HG03095 (cell line): ENCODE data around the gene RSPRY1.
"Not testable (repeated sequence)": the region's sequence is repeated elsewhere in the genome, so short reads cannot be mapped to it uniquely, and the experiment has no call there.

Source experiments
- ATAC-seq: cut with Tn5 transposase; IDR thresholded peaks from one replicate; pipeline ENCODE4 v1.9.1; 2021; ENCODE audit warnings: moderate library complexity; ENCODE audit not compliant: unreplicated experiment

The RSPRY1 gene

GRCh38 chr16:57252148-57252721 is 66.1 kb downstream of the RSPRY1 start:
- no peak for ATAC-seq

DNA sequence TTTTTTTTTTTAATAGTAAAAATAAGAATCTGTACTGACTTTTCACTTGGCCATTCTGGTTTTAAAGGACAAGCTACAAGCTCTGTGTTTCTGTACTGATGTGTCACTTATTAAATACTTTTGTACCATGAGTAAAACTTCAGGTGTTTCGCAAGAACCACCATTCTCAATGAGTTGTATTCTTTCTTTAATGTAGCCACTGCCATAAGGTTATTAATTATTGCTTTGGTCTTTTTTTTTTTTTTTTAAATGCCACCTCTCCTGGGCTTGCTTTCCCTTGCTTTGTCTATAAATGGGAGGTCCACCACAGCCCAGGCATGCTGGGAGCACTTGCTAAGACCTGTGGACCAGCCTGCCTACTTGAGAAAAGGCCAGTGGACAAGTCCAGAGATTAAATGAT is 67.3 kb downstream of the RSPRY1 start:
- ATAC-seq = no peak

- ATAC-seq = no peak
These were observed 69.7 kb downstream of the RSPRY1 start for GRCh38 chr16:57255686-57256415.

- ATAC-seq = no peak
These were observed 70.7 kb downstream of the RSPRY1 start for GRCh38 chr16:57256601-57257395.

DNA sequence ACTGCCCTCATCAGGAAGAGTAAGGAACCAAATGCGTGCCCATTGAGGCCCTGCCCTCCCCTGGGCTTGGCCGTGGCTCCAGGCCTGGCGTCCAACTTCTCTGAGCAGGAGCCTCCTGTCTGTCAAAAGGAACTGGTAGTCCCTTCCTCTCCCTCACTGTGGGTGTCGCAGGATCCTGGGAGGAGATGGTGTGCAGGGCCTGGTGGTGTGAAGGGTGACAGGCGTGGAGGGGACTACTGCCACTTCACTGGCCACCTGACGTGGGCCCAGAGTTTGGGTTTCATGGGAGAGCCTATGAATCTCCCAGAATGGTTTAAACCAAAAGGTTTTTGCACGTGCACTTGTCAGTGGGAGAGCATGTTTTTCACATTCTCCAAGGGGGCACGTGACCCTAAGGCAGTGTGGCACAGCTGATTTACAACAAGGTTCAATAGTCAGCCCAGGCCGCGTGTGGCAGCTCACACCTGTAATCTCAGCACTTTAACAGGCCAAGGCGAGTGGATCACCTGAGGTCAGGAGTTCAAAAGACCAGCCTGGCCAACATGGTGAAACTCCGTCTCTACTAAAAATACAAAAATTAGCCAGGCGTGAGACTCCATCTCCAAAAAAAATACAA is 71.4 kb downstream of the RSPRY1 start:
- ATAC-seq = no peak

DNA sequence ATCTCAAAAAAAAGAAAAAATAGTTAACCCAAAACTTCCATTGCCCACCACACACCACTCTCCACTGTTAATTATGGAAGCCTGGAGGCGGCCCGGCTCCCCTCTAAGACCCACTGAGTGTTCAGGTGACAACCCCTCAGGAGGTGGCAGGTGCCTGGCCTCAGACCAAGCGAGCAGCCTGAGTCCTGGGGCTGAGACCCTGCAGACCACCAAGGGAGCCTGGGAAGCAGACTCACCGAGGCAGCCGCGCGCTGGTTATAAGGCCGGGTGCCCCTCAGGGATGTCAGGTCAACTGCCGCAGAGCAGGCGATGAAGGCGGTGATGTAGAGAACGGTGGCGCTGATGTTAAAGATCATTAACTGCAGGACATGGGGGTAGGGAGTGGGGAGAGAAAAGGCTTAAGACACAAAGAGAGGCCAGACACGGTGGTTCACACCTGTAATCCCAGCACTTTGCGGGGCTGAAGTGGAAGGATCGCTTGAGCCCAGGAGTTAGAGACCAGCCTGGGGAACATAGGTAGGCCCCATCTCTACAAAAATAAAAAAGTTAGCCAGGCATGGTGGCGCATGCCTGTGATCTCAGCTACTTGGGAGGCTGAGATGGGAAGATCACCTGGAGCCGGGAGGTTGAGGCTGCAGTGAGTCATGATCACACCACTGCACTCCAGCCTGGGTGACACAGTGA is 72.2 kb downstream of the RSPRY1 start:
- no peak for ATAC-seq

DNA sequence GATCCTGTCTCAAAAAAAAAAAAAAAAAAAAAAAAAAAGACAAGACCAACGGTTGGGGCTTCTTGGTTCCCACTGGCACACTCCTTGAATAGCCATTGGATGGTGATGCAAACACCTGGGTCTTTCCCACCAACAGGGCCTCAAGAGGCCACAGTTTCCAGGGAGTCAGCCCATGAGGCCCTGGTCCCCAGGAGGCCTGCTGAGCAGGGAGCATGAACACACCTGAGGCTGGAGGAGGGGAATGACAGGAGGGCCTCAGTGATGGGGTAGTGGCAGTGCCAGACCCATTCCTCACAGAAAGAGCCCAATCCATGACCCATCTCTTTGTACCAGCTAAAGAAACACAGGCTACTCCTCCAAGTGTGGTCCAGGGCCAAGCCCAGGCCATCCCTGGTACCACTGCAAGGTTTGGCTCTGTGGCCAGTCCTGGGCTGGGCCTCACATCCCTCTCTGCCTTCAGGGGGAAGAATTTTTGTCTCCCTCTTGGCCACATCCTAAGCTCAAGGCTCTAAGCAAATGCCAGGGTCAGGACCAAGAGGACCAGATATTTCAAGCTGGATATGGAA is 72.9 kb downstream of the RSPRY1 start:
- no peak for ATAC-seq

GRCh38 chr16:57260294-57260929 is 74.3 kb downstream of the RSPRY1 start:
- ATAC-seq = no peak

DNA sequence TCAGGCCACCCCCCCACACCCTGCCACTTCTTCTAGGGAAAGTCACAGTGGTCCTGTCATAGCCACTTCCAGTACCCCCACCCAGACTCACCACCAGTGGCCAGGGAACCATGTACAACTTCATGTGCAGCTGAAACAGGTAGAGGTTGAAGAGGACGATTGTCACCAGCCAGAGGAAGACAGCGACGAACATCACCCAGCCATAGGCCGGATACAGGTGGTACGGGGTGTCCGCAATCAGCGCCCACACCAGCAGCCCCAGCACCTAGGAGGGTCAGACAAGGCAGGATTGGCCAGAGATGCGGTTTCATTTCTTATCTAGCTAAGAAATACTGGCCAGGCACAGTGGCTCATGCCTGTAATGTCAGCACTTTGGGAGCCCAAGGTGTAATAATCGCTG is 75.7 kb downstream of the RSPRY1 start:
- ATAC-seq = no peak

DNA sequence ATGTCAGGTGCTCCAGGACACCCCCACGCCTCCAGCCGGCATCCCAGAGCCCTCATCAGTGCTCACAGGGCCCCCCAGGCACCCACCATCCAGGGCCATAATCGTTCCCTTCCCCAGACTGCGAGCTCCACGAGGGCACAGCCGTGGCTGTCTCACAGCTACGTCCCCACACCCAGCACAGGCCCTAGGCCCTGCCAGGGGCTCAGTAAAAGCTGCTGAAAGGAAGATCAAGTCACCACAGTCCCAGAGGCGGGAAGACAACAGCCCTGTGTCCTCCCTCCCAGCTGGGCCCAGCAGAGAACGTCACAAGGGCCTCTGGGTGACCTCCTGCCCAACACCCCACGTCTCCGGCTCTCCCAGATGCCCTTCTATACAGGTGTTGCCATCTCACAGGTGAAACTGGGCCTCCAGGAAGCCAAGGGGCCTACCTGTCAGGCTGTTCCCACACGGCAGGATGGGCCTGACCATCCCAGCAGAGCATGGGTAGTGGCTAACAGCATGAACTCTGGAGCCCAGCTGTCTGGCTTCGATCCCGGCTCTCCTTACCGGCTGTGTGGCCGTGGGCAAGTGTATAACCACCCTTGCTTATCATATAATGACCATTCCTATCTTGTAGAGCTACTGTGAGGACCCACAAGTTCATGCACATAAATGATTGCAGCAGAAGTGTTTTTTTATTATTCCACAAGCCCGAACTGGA is 76.9 kb downstream of the RSPRY1 start:
- no peak for ATAC-seq

GRCh38 chr16:57263541-57264351 is 77.6 kb downstream of the RSPRY1 start:
- ATAC-seq = no peak

DNA sequence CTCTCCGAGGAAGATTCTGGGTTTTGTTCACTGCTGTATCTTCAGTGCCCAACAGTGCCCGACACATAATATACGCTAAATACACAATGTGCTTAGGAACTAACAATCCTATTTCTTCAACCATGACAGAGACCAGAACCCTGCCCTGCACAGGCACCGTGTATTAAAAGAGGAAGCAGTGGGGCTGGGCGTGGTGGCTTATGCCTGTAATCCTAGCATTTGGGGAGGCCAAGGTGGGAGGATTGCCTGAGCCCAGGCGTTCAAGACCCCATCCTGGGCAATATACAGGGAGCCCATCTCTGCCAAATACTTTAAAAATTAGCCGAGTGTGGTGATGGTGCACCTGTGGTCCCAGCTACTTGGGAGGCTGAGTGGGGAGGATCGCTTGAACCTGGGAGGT is 78.3 kb downstream of the RSPRY1 start:
- ATAC-seq = no peak

DNA sequence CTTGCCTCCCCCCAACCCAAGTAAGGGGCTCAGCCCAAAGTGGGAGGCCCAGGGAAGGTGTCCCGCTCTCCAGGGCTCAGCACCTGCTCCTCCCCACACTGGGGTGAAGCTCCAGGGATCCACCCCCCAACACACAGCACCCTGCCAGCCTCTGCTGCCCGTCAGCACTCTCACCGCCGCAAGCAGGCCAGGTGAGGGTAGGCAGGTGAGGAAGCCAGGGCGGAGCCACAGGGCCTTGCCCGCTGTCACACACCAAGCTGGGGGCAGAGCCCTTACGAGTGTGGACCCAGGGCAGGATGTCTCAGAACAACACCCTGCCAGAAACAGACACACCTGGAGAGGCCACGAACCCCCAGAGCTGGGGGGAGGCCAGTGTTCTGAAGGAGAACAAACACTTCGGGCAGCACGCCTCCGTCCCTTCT is 78.8 kb downstream of the RSPRY1 start:
- no peak for ATAC-seq

DNA sequence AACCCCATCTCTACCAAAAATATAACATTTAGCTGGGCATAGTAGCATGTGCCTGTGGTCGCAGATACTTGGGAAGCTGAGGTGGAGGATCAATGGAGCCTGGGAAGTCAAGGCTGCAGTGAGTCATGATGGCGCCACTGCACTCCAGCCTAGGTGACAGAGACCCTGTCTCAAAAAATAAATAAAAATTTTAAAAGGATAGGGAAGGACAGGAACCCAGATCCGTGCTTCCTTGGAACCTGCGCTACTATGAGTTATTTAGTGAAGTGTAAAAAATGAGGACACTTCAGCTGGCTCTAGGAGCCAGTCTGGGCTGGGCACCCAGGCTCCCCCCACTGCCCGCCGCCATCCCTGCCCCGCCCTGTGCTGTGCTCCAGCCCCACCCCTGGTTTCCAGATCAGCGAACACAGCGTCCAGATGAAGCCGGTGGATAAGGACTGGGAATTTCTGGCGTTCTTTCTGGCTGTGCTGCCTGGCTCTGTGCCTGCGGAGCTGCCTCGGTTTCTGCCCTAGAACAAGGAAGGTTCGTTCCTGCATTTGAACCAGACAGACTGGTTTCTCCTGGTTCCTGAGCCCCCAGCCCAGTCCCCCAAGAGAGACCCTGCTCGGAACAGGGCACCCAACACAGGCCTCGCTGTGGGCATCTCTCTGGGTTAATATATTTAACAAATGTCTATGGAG is 79.9 kb downstream of the RSPRY1 start:
- no peak for ATAC-seq

DNA sequence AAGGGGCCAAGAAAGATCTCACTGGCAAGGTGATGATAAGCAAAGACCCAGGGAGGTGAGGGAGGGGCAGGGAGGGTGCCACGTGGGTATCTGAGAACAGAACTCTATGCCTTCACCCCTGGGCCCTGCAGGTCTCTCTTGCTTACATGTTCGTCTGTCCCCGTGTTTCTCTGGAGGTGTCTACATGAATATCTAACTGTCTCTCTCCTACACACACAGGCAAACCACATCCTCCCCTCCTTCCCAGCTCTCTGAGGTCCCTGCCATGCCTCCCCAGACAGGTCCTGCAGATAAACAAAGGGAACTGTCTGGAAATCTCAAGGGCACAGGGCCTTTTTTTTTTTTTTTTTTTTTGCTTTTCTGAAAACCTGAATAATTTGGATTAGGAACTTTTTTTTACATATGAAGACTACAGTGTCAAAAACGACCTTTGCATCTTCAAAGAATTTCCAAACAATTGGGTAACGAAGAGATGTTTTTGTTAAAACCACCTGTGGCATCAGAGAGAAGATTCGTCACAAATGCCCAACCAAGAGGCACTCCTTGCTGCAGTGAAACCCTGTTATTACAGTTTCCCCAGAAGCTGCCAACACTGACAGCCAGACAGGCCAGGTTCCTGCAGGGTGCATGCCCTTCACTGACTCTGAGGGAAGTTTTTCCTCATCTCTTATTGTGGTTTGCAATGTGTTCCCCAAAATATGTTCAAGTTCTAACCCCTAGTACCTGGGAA is 80.6 kb downstream of the RSPRY1 start:
- ATAC-seq = no peak

DNA sequence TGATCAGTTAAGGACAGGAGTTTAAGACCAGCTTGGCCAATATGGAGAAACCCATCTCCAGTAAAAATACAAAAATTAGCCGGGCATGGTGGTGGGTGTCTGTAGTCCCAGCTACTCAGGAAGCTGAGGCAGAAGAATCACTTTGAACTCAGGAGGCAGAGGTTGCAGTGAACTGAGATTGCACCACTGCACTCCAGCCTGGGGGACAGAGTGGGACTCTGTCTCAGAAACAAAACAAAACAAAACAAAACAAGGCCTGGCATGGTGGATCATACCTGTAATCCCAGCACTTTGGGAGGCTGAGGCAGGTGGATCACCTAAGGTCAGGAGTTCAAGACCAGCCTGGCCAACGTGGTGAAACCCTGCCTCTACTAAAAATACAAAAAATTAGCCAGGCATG is 81.2 kb downstream of the RSPRY1 start:
- not testable (repeated sequence) for ATAC-seq
